ENCODE measurements around the gene GRID1.

Gene GRID1

GRCh38 chr10:86266446-86267242, 100.0 kb downstream of the GRID1 start:
- DNase-seq (ENCODE audit: low read depth in 3 of 3), result no peak

- no peak for DNase-seq (ENCODE audit: low read depth in 3 of 3)
Observed at GRCh38 chr10:86265895-86266259, 100.7 kb downstream of the GRID1 start.

GRCh38 chr10:86265236-86265894, 101.2 kb downstream of the GRID1 start:
- no peak for DNase-seq (ENCODE audit: low read depth in 3 of 3)

- no peak for DNase-seq (ENCODE audit: low read depth in 3 of 3)
Observed at GRCh38 chr10:86264481-86265231, 101.9 kb downstream of the GRID1 start.

GRCh38 chr10:86263907-86264306, 102.7 kb downstream of the GRID1 start:
- no peak for DNase-seq (ENCODE audit: low read depth in 3 of 3)

GRCh38 chr10:86263209-86263608, 103.4 kb downstream of the GRID1 start:
- DNase-seq (ENCODE audit: low read depth in 3 of 3), result no peak

- no peak for DNase-seq (ENCODE audit: low read depth in 3 of 3)
Observed at GRCh38 chr10:86262688-86263181, 103.9 kb downstream of the GRID1 start.

- DNase-seq (ENCODE audit: low read depth in 3 of 3), result no peak
Observed at GRCh38 chr10:86261941-86262687, 104.5 kb downstream of the GRID1 start.

- no peak for DNase-seq (ENCODE audit: low read depth in 3 of 3)
Observed at GRCh38 chr10:86261470-86261869, 105.1 kb downstream of the GRID1 start.

- DNase-seq (ENCODE audit: low read depth in 3 of 3), result no peak
Observed at GRCh38 chr10:86260564-86260963, 106.0 kb downstream of the GRID1 start.

- DNase-seq (ENCODE audit: low read depth in 3 of 3), result no peak
Observed at GRCh38 chr10:86259901-86260562, 106.6 kb downstream of the GRID1 start.

GRCh38 chr10:86258941-86259340, 107.7 kb downstream of the GRID1 start:
- DNase-seq (ENCODE audit: low read depth in 3 of 3), result no peak

GRCh38 chr10:86258499-86258898, 108.1 kb downstream of the GRID1 start:
- DNase-seq (ENCODE audit: low read depth in 3 of 3), result no peak

- no peak for DNase-seq (ENCODE audit: low read depth in 3 of 3)
Observed at GRCh38 chr10:86257683-86258082, 108.9 kb downstream of the GRID1 start.

GRCh38 chr10:86256690-86257315, 109.8 kb downstream of the GRID1 start:
- no peak for DNase-seq (ENCODE audit: low read depth in 3 of 3)

- DNase-seq (ENCODE audit: low read depth in 3 of 3), result no peak
Observed at GRCh38 chr10:86255405-86256251, 111.0 kb downstream of the GRID1 start.

- no peak for DNase-seq (ENCODE audit: low read depth in 3 of 3)
Observed at GRCh38 chr10:86254526-86255174, 111.9 kb downstream of the GRID1 start.

- DNase-seq (ENCODE audit: low read depth in 3 of 3), result no peak
Observed at GRCh38 chr10:86254081-86254480, 112.5 kb downstream of the GRID1 start.

Measured in stimulated activated CD4-positive, alpha-beta T cell treated with anti-CD3 and anti-CD28 coated beads, TNF-alpha, amount 100 ng/mL, for 48 hours (primary cell).